Lower leg skin (tissue), 4 donors: ENCODE measurements around the gene MSRB3. TPM values are rescaled to one million over a fixed set of nuclear protein-coding genes. Genes with fewer than 3 reads are reported as not detected.

ENCODE experiments used
- DNase-seq, 2 donors: peaks; one replicate each; pipeline ENCODE4 v3.0.0-alpha.2; 2019; ENCODE audit warnings: low spot score in 2 of 2
- H3K4me3 ChIP-seq: fragments of 200-600 bp; sonication (generic); 2 replicates; pipeline ENCODE4 v1.5.1; 2017; ENCODE audit warnings: mild to moderate bottlenecking, low read depth; ENCODE audit not compliant: poor library complexity, severe bottlenecking
- POLR2A ChIP-seq, 2 donors: fragments of 450-650 bp; IDR thresholded peaks; one replicate each; pipeline ENCODE4 v1.6.1; 2016 to 2017; ENCODE audit warnings: antibody characterized with exemption in 2 of 2, mild to moderate bottlenecking in 1 of 2, moderate library complexity in 1 of 2
- WGBS, 2 donors: methylation state at CpG; one replicate each; pipeline ENCODE4 v1.1.5; 2018; 5-methylcytosine and 5-hydroxymethylcytosine counted together
- intact Hi-C: fragments of 100-400 bp; cut with DNase I; formaldehyde crosslinking; loops from one replicate; pipeline ENCODE4 v1.15.0; 2023; ENCODE audit warnings: low total_unique reads
- total RNA-seq, 4 donors: library from RNA; depleted of rRNA; stranded (reverse); fragments of >200 nt; gene quantifications; one replicate each; pipeline ENCODE4 v1.1.0, GENCODE V29; 2016
- TF ChIP-seq, protein P1 (sequence below), 3 donors: fragments of 450-650 bp; IDR thresholded peaks; one replicate each; pipeline ENCODE4 v1.5.1; 2016; ENCODE audit warnings: antibody characterized with exemption in 3 of 3, mild to moderate bottlenecking in 3 of 3, moderate library complexity in 2 of 3

The MSRB3 gene
- total RNA-seq, 4 donors from 2014 or later, result 6.1 to 16.6 (median 7.9) TPM

DNA sequence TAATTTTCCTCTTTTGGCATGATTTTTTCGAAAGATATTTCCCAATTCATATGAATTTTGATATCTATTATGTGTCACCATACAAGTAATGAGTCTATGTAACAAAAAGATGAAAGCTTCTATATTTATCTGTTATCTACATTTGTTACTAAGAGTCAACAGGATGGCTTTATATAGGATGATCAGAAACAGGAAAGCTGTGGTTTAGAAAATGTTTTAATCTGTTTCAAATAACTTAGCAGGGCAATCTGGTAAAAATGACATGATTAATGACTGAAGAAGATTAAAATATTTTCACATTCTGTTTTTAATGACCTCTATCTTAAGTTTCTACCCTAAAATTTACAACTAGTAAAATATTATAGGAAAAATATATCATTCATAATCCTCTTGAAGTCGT lies 105.8 kb downstream of the MSRB3 start:
- WGBS, 2 donors, result 66 to 68% methylated on average over 2 of the region's 2 CpGs

DNA sequence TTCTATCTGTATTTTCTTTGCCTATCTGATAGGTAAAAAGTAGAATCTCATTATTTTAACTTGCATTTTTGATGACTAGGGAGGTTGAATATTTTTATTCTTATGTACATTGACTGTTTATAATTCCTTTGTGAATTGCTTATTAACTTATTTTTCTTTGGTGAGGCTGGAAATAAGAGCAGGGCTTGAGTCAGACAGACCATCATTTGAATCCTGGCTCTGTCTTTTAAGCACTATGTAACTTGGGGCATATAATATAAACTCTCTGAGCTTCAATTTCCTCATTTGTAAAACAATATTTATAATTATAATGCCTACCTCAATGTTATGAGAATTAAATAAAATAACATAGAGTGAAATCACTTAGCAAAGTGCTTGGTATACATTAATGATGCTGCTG lies 108.9 kb downstream of the MSRB3 start:
- TF ChIP-seq, protein P1, sequence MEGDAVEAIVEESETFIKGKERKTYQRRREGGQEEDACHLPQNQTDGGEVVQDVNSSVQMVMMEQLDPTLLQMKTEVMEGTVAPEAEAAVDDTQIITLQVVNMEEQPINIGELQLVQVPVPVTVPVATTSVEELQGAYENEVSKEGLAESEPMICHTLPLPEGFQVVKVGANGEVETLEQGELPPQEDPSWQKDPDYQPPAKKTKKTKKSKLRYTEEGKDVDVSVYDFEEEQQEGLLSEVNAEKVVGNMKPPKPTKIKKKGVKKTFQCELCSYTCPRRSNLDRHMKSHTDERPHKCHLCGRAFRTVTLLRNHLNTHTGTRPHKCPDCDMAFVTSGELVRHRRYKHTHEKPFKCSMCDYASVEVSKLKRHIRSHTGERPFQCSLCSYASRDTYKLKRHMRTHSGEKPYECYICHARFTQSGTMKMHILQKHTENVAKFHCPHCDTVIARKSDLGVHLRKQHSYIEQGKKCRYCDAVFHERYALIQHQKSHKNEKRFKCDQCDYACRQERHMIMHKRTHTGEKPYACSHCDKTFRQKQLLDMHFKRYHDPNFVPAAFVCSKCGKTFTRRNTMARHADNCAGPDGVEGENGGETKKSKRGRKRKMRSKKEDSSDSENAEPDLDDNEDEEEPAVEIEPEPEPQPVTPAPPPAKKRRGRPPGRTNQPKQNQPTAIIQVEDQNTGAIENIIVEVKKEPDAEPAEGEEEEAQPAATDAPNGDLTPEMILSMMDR (IDR thresholded peaks at IDR 0.05), result no peak
- no peak for TF ChIP-seq POLR2A (IDR thresholded peaks at IDR 0.05)
- no peak overlapping the region for H3K4me3 ChIP-seq
- DNase-seq, result no peak
- intact Hi-C loops, result no loop called here

More for the DNA sequence above, 105.8 kb downstream of the MSRB3 start:
- TF ChIP-seq POLR2A (IDR thresholded peaks at IDR 0.05), result no peak
- TF ChIP-seq, protein P1 (IDR thresholded peaks at IDR 0.05), result no peak
- DNase-seq, result no peak
- no peak overlapping the region for H3K4me3 ChIP-seq
- intact Hi-C loops, result loop anchor here (5.0 kb wide), 1 partner anchor 903 kb away; no protein-coding TSS in a partner anchor

DNA sequence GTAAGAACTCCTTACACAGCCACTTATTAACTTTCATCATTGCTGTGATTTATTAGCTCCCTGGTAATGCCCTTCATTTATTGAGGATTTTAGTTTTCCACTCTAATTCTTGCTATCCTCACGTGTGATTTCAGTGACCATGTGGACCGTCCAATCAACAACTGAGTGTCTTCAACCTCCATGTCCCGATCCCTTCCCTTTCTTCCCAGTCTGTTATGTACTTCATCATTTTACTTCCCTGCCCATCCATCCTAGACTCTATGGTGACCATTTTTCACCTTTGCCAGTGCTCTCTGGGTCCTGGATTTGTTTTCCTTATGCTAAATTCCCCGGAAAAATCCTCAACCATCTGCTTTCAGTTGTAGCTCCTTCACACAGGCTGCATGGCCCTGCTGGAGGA lies 111.0 kb downstream of the MSRB3 start:
- no peak overlapping the region for H3K4me3 ChIP-seq
- 75 to 83% methylated on average over 4 of the region's 4 CpGs for WGBS, 2 donors
- TF ChIP-seq, protein P1 (IDR thresholded peaks at IDR 0.05), result no peak
- TF ChIP-seq POLR2A (IDR thresholded peaks at IDR 0.05), result no peak
- no peak for DNase-seq
- intact Hi-C loops, result no loop called here

DNA sequence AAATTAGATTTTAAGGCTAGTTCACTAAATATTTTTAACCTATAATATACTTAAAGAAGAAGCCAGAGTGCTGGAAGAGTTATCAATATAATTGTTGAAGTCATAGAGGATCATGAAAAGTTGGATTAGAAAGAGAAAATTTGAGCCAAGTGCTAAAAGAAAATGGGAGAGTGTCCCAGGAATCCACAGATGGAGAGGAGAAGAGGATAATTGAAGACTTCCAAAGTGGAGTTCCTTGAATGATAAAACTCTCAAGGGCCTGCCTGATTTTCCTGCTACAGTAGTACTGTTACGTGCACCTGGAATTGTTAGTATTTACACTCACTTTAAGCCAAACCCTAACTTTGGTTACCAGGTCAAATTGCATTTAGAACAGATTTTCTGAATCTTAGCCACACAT lies 113.2 kb downstream of the MSRB3 start:
- no peak overlapping the region for H3K4me3 ChIP-seq
- 87 to 93% methylated on average over 1 of the region's 1 CpG for WGBS, 2 donors
- intact Hi-C loops, result no loop called here
- no peak for DNase-seq
- TF ChIP-seq POLR2A (IDR thresholded peaks at IDR 0.05), result no peak
- TF ChIP-seq, protein P1 (IDR thresholded peaks at IDR 0.05), result no peak

DNA sequence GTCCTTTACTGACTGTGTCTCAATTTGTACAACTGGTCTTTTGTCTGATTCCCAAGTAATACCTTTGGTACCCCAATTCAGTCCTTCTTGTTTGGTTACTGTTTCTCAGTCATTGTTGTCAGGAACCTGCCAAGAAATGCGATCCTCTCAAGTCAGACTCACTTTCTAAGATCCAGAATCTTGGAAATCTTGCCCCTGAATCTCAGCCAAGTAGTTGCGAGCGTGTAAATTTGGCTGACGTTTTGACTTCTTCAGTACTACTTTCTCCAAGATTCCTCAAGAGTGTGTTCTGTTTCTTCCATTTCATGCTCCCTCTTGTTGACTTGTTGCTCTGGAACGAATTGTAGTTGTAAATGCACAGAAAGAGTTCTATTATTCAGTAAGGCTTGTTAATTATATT lies 114.0 kb downstream of the MSRB3 start:
- TF ChIP-seq, protein P1 (IDR thresholded peaks at IDR 0.05), result no peak
- TF ChIP-seq POLR2A (IDR thresholded peaks at IDR 0.05), result no peak
- intact Hi-C loops, result no loop called here
- WGBS, 2 donors, result 42 to 47% methylated on average over 5 of the region's 5 CpGs
- no peak for DNase-seq
- H3K4me3 ChIP-seq, result no peak overlapping the region

DNA sequence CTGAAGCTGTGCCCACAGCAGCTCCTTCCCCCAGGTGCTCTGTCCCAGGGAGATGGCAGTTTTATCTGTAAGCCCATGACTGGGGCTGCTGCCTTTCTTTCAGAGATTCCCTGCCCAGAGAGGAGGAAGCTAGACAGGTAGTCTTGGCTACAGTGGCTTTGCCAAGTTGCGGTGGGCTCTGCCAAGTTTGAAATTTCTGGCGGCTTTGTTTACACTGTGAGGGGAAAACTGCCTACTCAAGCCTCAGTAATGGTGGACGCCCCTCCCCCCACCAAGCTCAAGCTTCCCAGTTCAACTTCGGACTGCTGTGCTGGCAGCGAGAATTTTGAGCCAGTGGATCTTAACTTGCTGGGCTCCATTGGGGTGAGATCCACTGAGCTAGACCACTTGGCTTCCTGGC lies 124.7 kb downstream of the MSRB3 start:
- TF ChIP-seq POLR2A (IDR thresholded peaks at IDR 0.05), result no peak
- TF ChIP-seq, protein P1 (IDR thresholded peaks at IDR 0.05), result no peak

More for the DNA sequence above, 124.7 kb downstream of the MSRB3 start:
- WGBS, 2 donors, result 89 to 95% methylated on average over 5 of the region's 5 CpGs
- no peak for DNase-seq
- no peak overlapping the region for H3K4me3 ChIP-seq
- intact Hi-C loops, result no loop called here
